ENCODE data around the gene OTUD1. TPM values are rescaled to one million over a fixed set of nuclear protein-coding genes. Genes with fewer than 3 reads are reported as not detected.

The OTUD1 gene
- total and polyA plus RNA-seq, 2 of the 4 experiments (the other 2 are of a cell fraction), result 1.3 to 1.4 TPM

- no CpG with 5 or more reads among the region's 5 CpGs for WGBS, 2 experiments (ENCODE audit: extremely low coverage in 2 of 2, insufficient read length in 1 of 2)
Measured at GRCh38 chr10:23406409-23406808, 32.5 kb upstream of the OTUD1 start.

More at GRCh38 chr10:23406409-23406808, 32.5 kb upstream of the OTUD1 start:
- intact Hi-C loops (cut with micrococcal nuclease), result no loop called here
- in situ Hi-C loops (cut with MboI; ENCODE audit: low sequenced_read_pairs), result no loop called here
- dilution Hi-C loops (cut with HindIII; ENCODE audit: low sequenced_read_pairs, unreplicated experiment), result no loop called here
- no peak overlapping the region for H3K4ac ChIP-seq (ENCODE audit: low read depth, low read length)
- peak overlapping the region; percentile 64; the same call in 1 of the 2 replicates for H3K18ac ChIP-seq (ENCODE audit: low read depth, low read length)
- peaks cover 7% of the 10 kb centered on the region for H3K4me1 ChIP-seq (ENCODE audit: control insufficient read depth, insufficient read depth, low read length)
- H4K91ac ChIP-seq (ENCODE audit: insufficient read depth, low read depth, low read length), result no peak overlapping the region; the same call in 1 of the 2 replicates
- no peak overlapping the region for H3K4me2 ChIP-seq (ENCODE audit: low read depth, low read length)
- H2BK5ac ChIP-seq (ENCODE audit: low read depth, low read length, poor library complexity, severe bottlenecking), result no peak overlapping the region
- ChIA-PET POLR2A (ENCODE audit: unreplicated experiment) (no interaction called here), CTCF (interaction anchor here (1.2 kb wide), 1 partner anchor 92 kb away, joined by 3 read pairs; no protein-coding TSS in a partner anchor)
- no peaks in the 10 kb centered on the region for H3K79me1 ChIP-seq (ENCODE audit: low read depth in 1 of 2, low read length in 2 of 2)
- H2BK15ac ChIP-seq (ENCODE audit: low read depth, low read length), result no peak overlapping the region
- H2AK9ac ChIP-seq (replicated peaks; ENCODE audit: low read depth, low read length, poor library complexity), result no peak overlapping the region
- H3K27ac ChIP-seq (ENCODE audit: insufficient read depth, low read length), result no peak overlapping the region
- no peak overlapping the region for H3K23ac ChIP-seq (ENCODE audit: low read depth, low read length)
- H3K9me1 ChIP-seq (ENCODE audit: insufficient read depth, low read length), result no peaks in the 10 kb centered on the region
- no peak overlapping the region for H4K8ac ChIP-seq (ENCODE audit: low read depth in 2 of 2, low read length in 2 of 2)
- no peak overlapping the region for H2BK20ac ChIP-seq (ENCODE audit: low read depth, low read length)
- no peaks in the 10 kb centered on the region for H3K27me3 ChIP-seq (ENCODE audit: control insufficient read depth, insufficient read depth, low read length)
- no peak overlapping the region for H3K56ac ChIP-seq (ENCODE audit: extremely low read depth, insufficient read depth, low read length)
- H3K9me3 ChIP-seq (ENCODE audit: control insufficient read depth, insufficient read depth, low read length), result no peaks in the 10 kb centered on the region
- no peak overlapping the region for H2BK120ac ChIP-seq (ENCODE audit: low read depth, low read length)
- H3K36me3 ChIP-seq (ENCODE audit: control insufficient read depth, insufficient read depth, low read length), result no peaks in the 10 kb centered on the region
- H3K4me3 ChIP-seq (ENCODE audit: insufficient read depth, low read depth, low read length), result no peak overlapping the region
- 0 out of 2 replicates have a peak overlapping the region, but pooled peaks have one; percentile 64 for H2AK5ac ChIP-seq (ENCODE audit: low read depth, low read length)
- no peak overlapping the region for H3K14ac ChIP-seq (replicated peaks; ENCODE audit: low read depth, low read length)
- no peak overlapping the region for H3K9ac ChIP-seq (ENCODE audit: low read depth, low read length)
- no TSS peak for BruUV-seq (replicated peaks)
- peak overlapping the region; percentile 74 for H4K5ac ChIP-seq (ENCODE audit: low read depth, low read length)
- DNase-seq (no peak), ATAC-seq (ENCODE audit: low read depth) (no peak)
- TF ChIP-seq MAFK (IDR thresholded peaks at IDR 0.05; ENCODE audit: low read depth, low read length), result no peak
- no peak for TF ChIP-seq BHLHE40 (IDR thresholded peaks at IDR 0.05; ENCODE audit: low read depth, low read length)
- TF ChIP-seq CEBPB (IDR thresholded peaks at IDR 0.05; ENCODE audit: low read depth, low read length), result no peak
- TF ChIP-seq MXI1 (IDR thresholded peaks at IDR 0.05; ENCODE audit: borderline replicate concordance, low read depth, low read length), result no peak
- no peak for TF ChIP-seq CTCF (conservative IDR thresholded peaks at IDR 0.05; ENCODE audit: low read depth, low read length)
- no peak for TF ChIP-seq USF2 (IDR thresholded peaks at IDR 0.05; ENCODE audit: low read depth, low read length)
- TF ChIP-seq ELK1 (IDR thresholded peaks at IDR 0.05; ENCODE audit: borderline replicate concordance, low read depth, low read length), result no peak
- no peak for TF ChIP-seq RCOR1 (IDR thresholded peaks at IDR 0.05; ENCODE audit: insufficient replicate concordance, low read length)
- H4K20me1 ChIP-seq (ENCODE audit: insufficient read depth, low read length), result no peaks in the 10 kb centered on the region
- H2AFZ ChIP-seq (replicated peaks; ENCODE audit: low read length, poor library complexity), result no peak overlapping the region

All from IMR-90 (cell line).